Parathyroid adenoma (tissue), 2 donors: ENCODE measurements around the gene GAL.

Experiments
- H2AFZ ChIP-seq: fragments of 300-600 bp; sonication (generic); one replicate; pipeline ENCODE4 v1.7.0; 2017; ENCODE audit warnings: antibody characterized with exemption, mild to moderate bottlenecking
- H3K27ac ChIP-seq: fragments of 300-600 bp; sonication (generic); one replicate; pipeline ENCODE4 v1.7.0; 2017
- H3K27me3 ChIP-seq: fragments of 300-600 bp; sonication (generic); one replicate; pipeline ENCODE4 v1.7.0; 2017; ENCODE audit warnings: low read length; ENCODE audit not compliant: control insufficient read depth, insufficient read depth
- H3K36me3 ChIP-seq: fragments of 300-600 bp; sonication (generic); one replicate; pipeline ENCODE4 v1.7.0; 2017; ENCODE audit warnings: low read length; ENCODE audit not compliant: control insufficient read depth, insufficient read depth
- H3K4me1 ChIP-seq: fragments of 300-600 bp; sonication (generic); one replicate; pipeline ENCODE4 v1.7.0; 2017; ENCODE audit warnings: control low read depth
- H3K4me2 ChIP-seq: fragments of 300-600 bp; sonication (generic); one replicate; pipeline ENCODE4 v1.7.0; 2017; ENCODE audit warnings: low read length
- H3K4me3 ChIP-seq: fragments of 300-600 bp; sonication (generic); one replicate; pipeline ENCODE4 v1.7.0; 2017; ENCODE audit warnings: low read depth, low read length
- H3K79me2 ChIP-seq: fragments of 300-600 bp; sonication (generic); one replicate; pipeline ENCODE4 v1.7.0; 2017; ENCODE audit warnings: control low read depth
- H3K9ac ChIP-seq: fragments of 300-600 bp; sonication (generic); one replicate; pipeline ENCODE4 v1.7.0; 2017; ENCODE audit warnings: mild to moderate bottlenecking
- H3K9me3 ChIP-seq: fragments of 300-600 bp; sonication (generic); one replicate; pipeline ENCODE4 v1.7.0; 2017; ENCODE audit warnings: low read length; ENCODE audit not compliant: control insufficient read depth
- TF ChIP-seq, protein P1 (sequence below): fragments of 300-600 bp; sonication (generic); IDR thresholded peaks from one replicate; pipeline ENCODE4 v1.7.0; 2017; ENCODE audit warnings: antibody characterized with exemption, mild to moderate bottlenecking
- donor health status: primary hyperparathyroidism.

GAL gene

GRCh38 chr11:68654978-68655377, 29.4 kb upstream of the GAL start:
- no peak overlapping the region for H3K27ac ChIP-seq
- H3K27me3 ChIP-seq = no peaks in the 10 kb centered on the region
- TF ChIP-seq, protein P1, sequence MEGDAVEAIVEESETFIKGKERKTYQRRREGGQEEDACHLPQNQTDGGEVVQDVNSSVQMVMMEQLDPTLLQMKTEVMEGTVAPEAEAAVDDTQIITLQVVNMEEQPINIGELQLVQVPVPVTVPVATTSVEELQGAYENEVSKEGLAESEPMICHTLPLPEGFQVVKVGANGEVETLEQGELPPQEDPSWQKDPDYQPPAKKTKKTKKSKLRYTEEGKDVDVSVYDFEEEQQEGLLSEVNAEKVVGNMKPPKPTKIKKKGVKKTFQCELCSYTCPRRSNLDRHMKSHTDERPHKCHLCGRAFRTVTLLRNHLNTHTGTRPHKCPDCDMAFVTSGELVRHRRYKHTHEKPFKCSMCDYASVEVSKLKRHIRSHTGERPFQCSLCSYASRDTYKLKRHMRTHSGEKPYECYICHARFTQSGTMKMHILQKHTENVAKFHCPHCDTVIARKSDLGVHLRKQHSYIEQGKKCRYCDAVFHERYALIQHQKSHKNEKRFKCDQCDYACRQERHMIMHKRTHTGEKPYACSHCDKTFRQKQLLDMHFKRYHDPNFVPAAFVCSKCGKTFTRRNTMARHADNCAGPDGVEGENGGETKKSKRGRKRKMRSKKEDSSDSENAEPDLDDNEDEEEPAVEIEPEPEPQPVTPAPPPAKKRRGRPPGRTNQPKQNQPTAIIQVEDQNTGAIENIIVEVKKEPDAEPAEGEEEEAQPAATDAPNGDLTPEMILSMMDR = no peak
- H3K79me2 ChIP-seq = no peaks in the 10 kb centered on the region
- no peak overlapping the region for H3K4me2 ChIP-seq
- H3K4me1 ChIP-seq = no peaks in the 10 kb centered on the region
- no peaks in the 10 kb centered on the region for H3K9me3 ChIP-seq
- H3K9ac ChIP-seq = no peak overlapping the region
- H3K36me3 ChIP-seq = no peaks in the 10 kb centered on the region
- H2AFZ ChIP-seq = no peak overlapping the region
- H3K4me3 ChIP-seq = no peak overlapping the region

DNA sequence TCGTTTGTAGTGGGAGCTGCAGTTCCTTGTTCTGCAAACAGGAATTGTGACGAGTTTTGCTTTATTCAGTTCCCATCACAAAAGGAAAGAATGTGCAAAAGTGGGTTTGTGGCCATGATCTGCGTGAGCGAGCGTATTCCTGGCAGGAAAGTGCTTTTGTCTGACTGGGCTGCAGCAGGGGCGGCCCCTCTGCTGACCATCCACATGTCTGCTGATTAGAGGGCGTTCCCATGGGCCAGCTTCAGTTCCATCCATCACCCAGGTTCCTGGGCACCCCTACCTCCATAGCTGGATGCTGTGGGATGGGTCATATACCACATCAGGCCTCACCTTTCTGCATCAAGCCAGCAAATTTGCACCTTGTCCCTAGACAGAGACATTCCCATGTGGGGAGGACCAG, 28.9 kb upstream of the GAL start:
- no peaks in the 10 kb centered on the region for H3K4me1 ChIP-seq
- H2AFZ ChIP-seq = no peak overlapping the region
- no peak overlapping the region for H3K9ac ChIP-seq
- TF ChIP-seq, protein P1 = no peak
- no peaks in the 10 kb centered on the region for H3K36me3 ChIP-seq
- H3K27me3 ChIP-seq = no peaks in the 10 kb centered on the region
- no peak overlapping the region for H3K4me3 ChIP-seq
- H3K9me3 ChIP-seq = no peaks in the 10 kb centered on the region
- no peaks in the 10 kb centered on the region for H3K79me2 ChIP-seq
- H3K4me2 ChIP-seq = no peak overlapping the region
- H3K27ac ChIP-seq = no peak overlapping the region

GRCh38 chr11:68655806-68656205, 28.5 kb upstream of the GAL start:
- Histone ChIP-seq H2AFZ (no peak overlapping the region), H3K4me2 (no peak overlapping the region), H3K9ac (no peak overlapping the region), H3K9me3 (no peaks in the 10 kb centered on the region), H3K27me3 (no peaks in the 10 kb centered on the region), H3K36me3 (no peaks in the 10 kb centered on the region), H3K4me3 (no peak overlapping the region), H3K4me1 (no peaks in the 10 kb centered on the region), H3K79me2 (no peaks in the 10 kb centered on the region), H3K27ac (no peak overlapping the region)
- TF ChIP-seq, protein P1 = no peak

DNA sequence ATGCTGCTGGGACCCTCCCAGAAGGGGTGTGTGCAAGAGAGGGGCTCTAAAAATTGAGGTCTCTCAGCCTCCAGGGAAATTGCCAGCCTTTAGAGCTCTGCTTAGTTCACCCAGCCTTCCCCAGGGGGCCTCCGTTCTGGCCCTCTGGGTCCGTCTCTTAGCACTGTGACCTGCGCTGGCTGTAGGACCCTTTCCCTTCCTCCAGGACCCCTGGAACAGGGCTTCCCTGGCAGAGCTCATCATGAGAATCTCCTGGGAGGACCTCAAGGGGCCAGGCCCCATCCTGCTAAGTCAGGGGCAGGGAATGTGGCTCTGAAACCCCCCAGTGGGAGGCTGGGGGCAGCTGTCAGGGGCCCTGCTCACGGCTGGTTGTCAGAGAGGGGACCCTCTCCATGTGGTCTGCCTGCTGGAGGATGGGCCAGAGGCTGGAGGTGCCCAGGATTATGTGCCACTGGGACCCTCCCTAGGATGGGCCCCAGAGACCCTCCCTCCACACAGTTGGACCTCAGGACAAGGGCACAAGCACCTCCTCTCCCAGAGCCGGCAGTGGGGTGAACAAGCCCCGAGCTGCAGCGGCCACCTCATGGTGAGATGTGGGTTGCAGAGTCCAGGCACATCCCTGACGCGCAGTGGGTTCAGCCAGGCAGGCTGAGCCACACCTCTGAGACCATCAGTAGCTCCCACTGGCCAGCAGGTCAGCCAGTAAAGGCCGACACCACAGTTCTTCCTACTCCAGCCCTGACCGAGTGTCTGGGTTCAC, 27.1 kb upstream of the GAL start:
- H3K36me3 ChIP-seq = no peaks in the 10 kb centered on the region
- H3K9ac ChIP-seq = no peak overlapping the region
- TF ChIP-seq, protein P1 = no peak
- no peak overlapping the region for H2AFZ ChIP-seq
- no peak overlapping the region for H3K4me2 ChIP-seq
- H3K9me3 ChIP-seq = no peaks in the 10 kb centered on the region
- no peak overlapping the region for H3K27ac ChIP-seq
- H3K79me2 ChIP-seq = no peaks in the 10 kb centered on the region
- no peak overlapping the region for H3K4me3 ChIP-seq
- H3K4me1 ChIP-seq = no peaks in the 10 kb centered on the region
- H3K27me3 ChIP-seq = no peaks in the 10 kb centered on the region

DNA sequence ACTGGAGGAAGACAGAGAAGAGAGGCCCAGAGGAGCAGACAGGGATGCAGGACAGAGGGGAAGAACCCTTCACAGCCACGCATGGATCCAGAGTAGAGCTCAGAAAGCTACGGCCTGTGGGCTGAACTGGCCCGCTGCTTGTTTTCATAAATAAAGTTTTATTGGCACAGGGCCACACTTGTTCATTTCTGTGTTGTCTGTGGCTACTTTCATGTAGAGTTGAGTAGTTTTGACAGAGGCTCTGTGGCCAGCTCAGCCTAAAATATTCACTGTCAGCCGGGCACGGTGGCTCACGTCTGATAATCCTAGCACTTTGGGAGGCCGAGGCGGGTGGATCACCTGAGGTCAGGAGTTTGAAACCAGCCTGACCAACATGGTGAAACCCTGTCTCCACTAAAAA, 26.2 kb upstream of the GAL start:
- TF ChIP-seq, protein P1 = no peak
- Histone ChIP-seq H3K79me2 (no peaks in the 10 kb centered on the region), H3K4me2 (no peak overlapping the region), H3K4me1 (no peaks in the 10 kb centered on the region), H3K27ac (no peak overlapping the region), H3K9ac (no peak overlapping the region), H2AFZ (no peak overlapping the region), H3K36me3 (no peaks in the 10 kb centered on the region), H3K9me3 (no peaks in the 10 kb centered on the region), H3K27me3 (no peaks in the 10 kb centered on the region), H3K4me3 (no peak overlapping the region)
